Panc1 (cell line): ENCODE data around the gene CGGBP1. TPM values are rescaled to one million over a fixed set of nuclear protein-coding genes. Genes with fewer than 3 reads are reported as not detected.

Experiments
- ATAC-seq: fragments of 200-7000 bp; cut with Tn5 transposase; 2 replicates; pipeline ENCODE4 v1.9.1; 2020; ENCODE audit warnings: mild to moderate bottlenecking, moderate library complexity
- BruUV-seq: library from RNA; stranded (reverse); fragments of 400-500 nt; replicated peaks from 2 replicates; lab custom pipeline; 2021; lab: Mats Ljungman, UMichigan
- CTCF ChIA-PET: fragments of 300-600 bp; sonication (Branson Sonifier 250); formaldehyde crosslinking; loops from one replicate; lab custom pipeline; 2022; ENCODE audit warnings: antibody characterized with exemption; lab: Charles Lee
- POLR2A ChIA-PET: fragments of 300-600 bp; sonication (Branson Sonifier 250); formaldehyde crosslinking; loops from one replicate; lab custom pipeline; 2022; ENCODE audit warnings: antibody characterized with exemption; lab: Charles Lee
- DNase-seq: peaks from one replicate; pipeline ENCODE4 v3.0.0-alpha.2; 2010; ENCODE audit warnings: low read depth, low spot score
- H3K27ac ChIP-seq: 2 replicates; pipeline ENCODE4 v1.5.1; 2011; ENCODE audit warnings: mild to moderate bottlenecking, low read length, inconsistent platforms
- H3K27me3 ChIP-seq: fragments of 200-500 bp; sonication (Bioruptor generic); 2 replicates; pipeline ENCODE4 v1.6.0; 2014; ENCODE audit warnings: low read length, inconsistent platforms; ENCODE audit not compliant: control insufficient read depth, insufficient read depth
- H3K36me3 ChIP-seq: fragments of 200-500 bp; sonication (Bioruptor generic); 2 replicates; pipeline ENCODE4 v1.5.1; 2014; ENCODE audit warnings: inconsistent platforms, mild to moderate bottlenecking, low read length, moderate library complexity; ENCODE audit not compliant: control insufficient read depth, insufficient read depth
- H3K4me1 ChIP-seq: 2 replicates; pipeline ENCODE4 v1.5.1; 2011; ENCODE audit warnings: inconsistent platforms, mild to moderate bottlenecking, low read length, moderate library complexity; ENCODE audit not compliant: control insufficient read depth, insufficient read depth
- H3K4me3 ChIP-seq, 2 experiments: 2 replicates each; pipeline ENCODE4 v1.5.1; 2011 to 2012; ENCODE audit warnings: low read depth in 2 of 2, low read length in 2 of 2, mild to moderate bottlenecking in 2 of 2, inconsistent platforms in 1 of 2, moderate library complexity in 1 of 2
- H3K9me3 ChIP-seq: fragments of 200-500 bp; sonication (Bioruptor generic); 2 replicates; pipeline ENCODE4 v1.5.1; 2014; ENCODE audit warnings: low read depth, mild to moderate bottlenecking, inconsistent platforms, low read length, moderate library complexity; ENCODE audit not compliant: control insufficient read depth, insufficient read depth
- POLR2AphosphoS5 ChIP-seq: IDR thresholded peaks from 2 replicates; pipeline ENCODE4 v1.6.1; 2012; ENCODE audit warnings: mild to moderate bottlenecking, low read depth, low read length, moderate library complexity
- REST ChIP-seq, 2 experiments: IDR thresholded peaks; 2 replicates each; pipeline ENCODE4 v1.6.1; 2011 to 2012; ENCODE audit warnings: low read depth in 2 of 2, control low read depth in 1 of 2, low read length in 1 of 2, mild to moderate bottlenecking in 1 of 2, moderate library complexity in 1 of 2; ENCODE audit not compliant: insufficient read depth in 1 of 2
- SIN3A ChIP-seq: IDR thresholded peaks from 2 replicates; pipeline ENCODE4 v1.6.1; 2012; ENCODE audit warnings: low read depth, mild to moderate bottlenecking, low read length, moderate library complexity, borderline replicate concordance; ENCODE audit not compliant: insufficient read depth
- TCF7L2 ChIP-seq: IDR thresholded peaks from 2 replicates; pipeline ENCODE4 v1.6.1; 2011; ENCODE audit warnings: mild to moderate bottlenecking, low read depth, low read length, inconsistent platforms
- in situ Hi-C: cut with HindIII; loops from 2 replicates; pipeline ENCODE4 v1.10.0; 2016; ENCODE audit warnings: low sequenced_read_pairs, low pct_unique_long_range_greater_than_20kb
- intact Hi-C: fragments of 100-400 bp; cut with micrococcal nuclease; formaldehyde crosslinking; loops from one replicate; pipeline ENCODE4 v1.10.0; 2022; ENCODE audit not compliant: unreplicated experiment
- total RNA-seq: library from RNA; stranded (reverse); gene quantifications from one replicate; pipeline ENCODE4 v1.2.1, GENCODE V29; 2021; ENCODE audit not compliant: unreplicated experiment
- TF ChIP-seq, protein P1 (sequence below): fragments of 450-650 bp; IDR thresholded peaks from 2 replicates; pipeline ENCODE4 v1.5.1; 2017; ENCODE audit warnings: mild to moderate bottlenecking

Gene CGGBP1
- total RNA-seq, 1 experiment from 2014 or later = 47.2 TPM

GRCh38 chr3:88092270-88092669, 33.5 kb upstream of the CGGBP1 start:
- Histone ChIP-seq H3K4me1 (no peaks in the 10 kb centered on the region), H3K9me3 (no peaks in the 10 kb centered on the region), H3K36me3 (no peaks in the 10 kb centered on the region), H3K4me3 (no peak overlapping the region), H3K27ac (no peak overlapping the region), H3K27me3 (no peaks in the 10 kb centered on the region)
- no peak for TF ChIP-seq TCF7L2
- TF ChIP-seq SIN3A = no peak
- no peak for TF ChIP-seq REST (IDR thresholded peaks at IDR 0.05; ENCODE audit: insufficient read depth in 1 of 2, low read depth in 2 of 2, low read length in 1 of 2)
- TF ChIP-seq POLR2AphosphoS5 = no peak
- TF ChIP-seq, protein P1, sequence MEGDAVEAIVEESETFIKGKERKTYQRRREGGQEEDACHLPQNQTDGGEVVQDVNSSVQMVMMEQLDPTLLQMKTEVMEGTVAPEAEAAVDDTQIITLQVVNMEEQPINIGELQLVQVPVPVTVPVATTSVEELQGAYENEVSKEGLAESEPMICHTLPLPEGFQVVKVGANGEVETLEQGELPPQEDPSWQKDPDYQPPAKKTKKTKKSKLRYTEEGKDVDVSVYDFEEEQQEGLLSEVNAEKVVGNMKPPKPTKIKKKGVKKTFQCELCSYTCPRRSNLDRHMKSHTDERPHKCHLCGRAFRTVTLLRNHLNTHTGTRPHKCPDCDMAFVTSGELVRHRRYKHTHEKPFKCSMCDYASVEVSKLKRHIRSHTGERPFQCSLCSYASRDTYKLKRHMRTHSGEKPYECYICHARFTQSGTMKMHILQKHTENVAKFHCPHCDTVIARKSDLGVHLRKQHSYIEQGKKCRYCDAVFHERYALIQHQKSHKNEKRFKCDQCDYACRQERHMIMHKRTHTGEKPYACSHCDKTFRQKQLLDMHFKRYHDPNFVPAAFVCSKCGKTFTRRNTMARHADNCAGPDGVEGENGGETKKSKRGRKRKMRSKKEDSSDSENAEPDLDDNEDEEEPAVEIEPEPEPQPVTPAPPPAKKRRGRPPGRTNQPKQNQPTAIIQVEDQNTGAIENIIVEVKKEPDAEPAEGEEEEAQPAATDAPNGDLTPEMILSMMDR = no peak
- no peak for DNase-seq
- CTCF ChIA-PET = no interaction called here
- in situ Hi-C loops = no loop called here
- no peak for ATAC-seq
- POLR2A ChIA-PET = no interaction called here
- BruUV-seq = no TSS peak
- intact Hi-C loops = no loop called here

- CTCF ChIA-PET = no interaction called here
Observed at GRCh38 chr3:88090681-88091080, 31.9 kb upstream of the CGGBP1 start.

More at GRCh38 chr3:88090681-88091080, 31.9 kb upstream of the CGGBP1 start:
- no peaks in the 10 kb centered on the region; the same call in 1 of the 2 replicates for H3K36me3 ChIP-seq
- no peak overlapping the region for H3K4me3 ChIP-seq
- POLR2A ChIA-PET = no interaction called here
- no peaks in the 10 kb centered on the region for H3K4me1 ChIP-seq
- intact Hi-C loops (no loop called here), in situ Hi-C loops (no loop called here)
- no peak for ATAC-seq
- no TSS peak for BruUV-seq
- no peak for TF ChIP-seq SIN3A
- no peak for TF ChIP-seq REST (IDR thresholded peaks at IDR 0.05; ENCODE audit: insufficient read depth in 1 of 2, low read depth in 2 of 2, low read length in 1 of 2)
- TF ChIP-seq, protein P1 = no peak
- TF ChIP-seq POLR2AphosphoS5 = no peak
- TF ChIP-seq TCF7L2 = no peak
- H3K27ac ChIP-seq = no peak overlapping the region
- no peaks in the 10 kb centered on the region for H3K9me3 ChIP-seq
- no peaks in the 10 kb centered on the region for H3K27me3 ChIP-seq
- no peak for DNase-seq
